KOPT-K1 (cell line): ENCODE data around the gene TP63.
"Not testable (repeated sequence)": the region's sequence is repeated elsewhere in the genome, so short reads cannot be mapped to it uniquely, and the experiment has no call there.

Experiments
- H3K27ac ChIP-seq: fragments of 200-600 bp; sonication (generic); 2 replicates; pipeline ENCODE4 v1.5.1; 2016; ENCODE audit warnings: antibody characterized with exemption, mild to moderate bottlenecking, low read depth, low read length; ENCODE audit not compliant: poor library complexity, severe bottlenecking
- H3K36me3 ChIP-seq: fragments of 200-600 bp; sonication (generic); 2 replicates; pipeline ENCODE4 v1.5.1; 2017; ENCODE audit warnings: antibody characterized with exemption, mild to moderate bottlenecking, low read length, moderate library complexity; ENCODE audit not compliant: insufficient read depth
- H3K9me3 ChIP-seq: fragments of 200-600 bp; sonication (generic); 2 replicates; pipeline ENCODE4 v1.5.1; 2017; ENCODE audit warnings: antibody characterized with exemption, low read length, mild to moderate bottlenecking; ENCODE audit not compliant: insufficient read depth, poor library complexity, severe bottlenecking

The TP63 gene

GRCh38 chr3:189606774-189607173 lies 24.4 kb upstream of the TP63 start:
- no peak overlapping the region for H3K27ac ChIP-seq
- H3K9me3 ChIP-seq = no peaks in the 10 kb centered on the region
- no peaks in the 10 kb centered on the region for H3K36me3 ChIP-seq

DNA sequence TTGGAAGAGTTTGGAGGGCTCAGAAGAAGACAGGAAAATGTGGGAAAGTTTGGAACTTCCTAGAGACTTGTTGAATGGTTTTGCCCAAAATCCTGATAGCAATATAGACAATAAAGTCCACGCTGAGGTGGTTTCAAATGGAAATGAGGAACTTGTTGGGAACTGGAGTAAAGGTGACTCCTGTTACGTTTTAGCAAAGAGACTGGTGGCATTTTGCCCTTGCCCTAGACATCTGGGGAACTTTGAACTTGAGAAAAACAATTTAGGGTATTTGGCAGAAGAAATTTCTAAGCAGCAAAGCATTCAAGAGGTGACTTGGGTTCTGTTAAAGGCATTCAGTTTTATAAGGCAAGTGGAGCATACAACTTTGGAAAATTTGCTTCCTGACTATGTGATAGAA lies 18.5 kb upstream of the TP63 start:
- H3K36me3 ChIP-seq, H3K9me3 ChIP-seq, H3K27ac ChIP-seq: not testable (repeated sequence)

DNA sequence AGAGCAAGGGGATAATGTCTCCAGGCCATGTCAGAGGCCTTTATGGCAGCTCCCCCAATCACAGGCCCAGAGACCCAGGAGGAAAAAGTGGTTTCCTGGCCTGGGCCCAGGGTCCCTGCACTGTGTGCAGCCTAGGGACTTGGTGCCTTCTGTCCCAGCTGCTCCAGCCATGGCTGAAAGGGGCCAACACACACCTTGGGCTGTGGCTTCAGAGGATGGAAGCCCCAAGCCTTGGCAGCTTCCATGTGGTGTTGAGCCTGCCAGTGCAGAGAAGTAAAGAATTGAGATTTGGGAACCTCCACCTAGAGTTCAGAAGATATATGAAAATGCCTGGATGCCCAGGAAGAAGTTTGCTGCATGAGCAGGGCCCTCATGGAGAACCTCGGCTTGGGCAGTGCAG lies 18.1 kb upstream of the TP63 start:
- Histone ChIP-seq H3K9me3 (no peaks in the 10 kb centered on the region), H3K27ac (no peak overlapping the region), H3K36me3 (no peaks in the 10 kb centered on the region)

DNA sequence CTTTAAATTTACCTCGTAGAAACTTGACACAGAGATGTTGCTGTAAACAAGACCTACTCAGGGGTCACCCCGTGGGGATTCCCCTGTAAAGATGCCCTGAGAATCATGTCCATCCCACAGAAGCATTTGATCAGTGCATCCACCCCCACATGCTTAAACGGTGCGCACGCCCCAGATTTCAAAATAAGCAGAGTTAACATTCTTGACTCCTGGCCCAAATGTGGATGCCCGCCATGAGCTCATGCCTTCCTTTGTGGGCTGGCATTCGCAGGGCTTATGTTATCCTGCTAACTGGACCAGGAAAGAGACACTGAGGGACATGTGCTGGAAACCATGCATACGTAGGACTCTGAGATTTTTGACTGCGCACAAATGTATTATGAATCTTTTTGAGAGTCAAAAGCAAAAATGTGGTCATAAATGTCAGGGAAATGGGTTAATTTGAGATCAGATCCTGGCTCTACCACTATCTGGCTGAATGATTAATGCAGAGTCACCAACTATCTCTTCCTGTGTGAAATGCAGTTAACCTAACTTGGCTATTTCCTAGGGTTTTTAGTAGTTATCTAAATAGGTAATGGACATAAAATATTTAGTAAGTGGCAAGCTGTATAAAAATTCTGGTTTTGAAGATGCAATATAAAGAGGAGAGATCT lies 9.1 kb upstream of the TP63 start:
- no peaks in the 10 kb centered on the region for H3K9me3 ChIP-seq
- no peaks in the 10 kb centered on the region for H3K36me3 ChIP-seq
- H3K27ac ChIP-seq = no peak overlapping the region

GRCh38 chr3:189622629-189623028 lies 8.6 kb upstream of the TP63 start:
- Histone ChIP-seq H3K27ac (no peak overlapping the region), H3K36me3 (no peaks in the 10 kb centered on the region), H3K9me3 (no peaks in the 10 kb centered on the region)

DNA sequence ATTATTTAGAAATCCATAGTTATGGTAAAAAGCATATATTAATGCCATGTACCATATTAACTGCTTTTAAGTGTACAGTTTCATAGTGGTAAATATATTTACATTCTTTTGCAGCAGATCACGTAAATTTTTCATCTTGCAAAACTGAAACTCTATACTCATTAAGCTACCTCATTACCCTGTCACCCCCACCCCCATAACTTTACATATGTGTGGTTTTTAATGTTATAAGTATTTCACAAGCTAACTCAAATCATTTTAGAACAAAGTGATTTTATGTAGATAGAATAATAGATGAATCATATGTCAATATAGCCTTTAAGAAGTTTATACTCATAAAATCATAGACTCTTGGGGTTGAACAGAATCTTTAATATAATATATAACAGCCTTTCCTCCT lies 7.1 kb upstream of the TP63 start:
- Histone ChIP-seq H3K9me3 (no peaks in the 10 kb centered on the region), H3K36me3 (no peaks in the 10 kb centered on the region), H3K27ac (no peak overlapping the region)

- Histone ChIP-seq H3K36me3 (no peaks in the 10 kb centered on the region), H3K9me3 (no peaks in the 10 kb centered on the region), H3K27ac (no peak overlapping the region)
These were observed 6.1 kb upstream of the TP63 start for GRCh38 chr3:189625071-189625470.

- H3K9me3 ChIP-seq = no peaks in the 10 kb centered on the region
- no peak overlapping the region for H3K27ac ChIP-seq
- H3K36me3 ChIP-seq = no peaks in the 10 kb centered on the region
These were observed 5.6 kb upstream of the TP63 start for GRCh38 chr3:189625572-189625971.

GRCh38 chr3:189626286-189626685 lies 4.9 kb upstream of the TP63 start:
- no peak overlapping the region for H3K27ac ChIP-seq
- H3K9me3 ChIP-seq = no peaks in the 10 kb centered on the region
- no peaks in the 10 kb centered on the region for H3K36me3 ChIP-seq

GRCh38 chr3:189629803-189630455 lies 1.3 kb upstream of the TP63 start:
- Histone ChIP-seq H3K36me3 (no peaks in the 10 kb centered on the region), H3K9me3 (no peaks in the 10 kb centered on the region), H3K27ac (no peak overlapping the region)

- Histone ChIP-seq H3K9me3 (no peaks in the 10 kb centered on the region), H3K36me3 (no peaks in the 10 kb centered on the region), H3K27ac (no peak overlapping the region)
These were observed 319 bp upstream of the TP63 start for GRCh38 chr3:189630767-189631372.

GRCh38 chr3:189631409-189631808 lies 220 bp downstream of the TP63 start:
- H3K27ac ChIP-seq = no peak overlapping the region
- no peaks in the 10 kb centered on the region for H3K9me3 ChIP-seq
- no peaks in the 10 kb centered on the region for H3K36me3 ChIP-seq

GRCh38 chr3:189632242-189632641 lies 1.1 kb downstream of the TP63 start:
- H3K27ac ChIP-seq = no peak overlapping the region

DNA sequence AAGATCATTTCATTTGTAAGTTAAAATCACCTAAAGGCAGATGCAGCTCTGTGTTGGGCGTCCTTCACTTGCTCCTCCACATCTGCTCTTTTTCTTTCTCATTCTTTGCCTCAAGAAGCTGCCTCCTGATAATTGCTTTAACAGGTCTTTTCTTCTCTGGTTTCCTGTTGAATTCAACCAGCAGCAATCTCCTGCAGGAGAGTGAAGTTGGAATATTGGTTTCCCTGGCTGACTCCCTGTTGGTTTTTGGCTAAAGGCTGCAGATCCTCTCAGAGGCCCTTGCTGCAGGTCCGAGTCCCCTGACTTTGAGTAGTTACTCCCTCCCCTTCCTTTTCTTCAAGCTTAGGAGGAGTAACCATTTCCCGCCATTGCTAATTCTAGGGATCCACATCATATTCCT lies 4.2 kb downstream of the TP63 start:
- H3K36me3 ChIP-seq = no peaks in the 10 kb centered on the region
- no peaks in the 10 kb centered on the region for H3K9me3 ChIP-seq
- no peak overlapping the region for H3K27ac ChIP-seq

More at GRCh38 chr3:189632242-189632641, 1.1 kb downstream of the TP63 start:
- no peaks in the 10 kb centered on the region for H3K36me3 ChIP-seq
- no peaks in the 10 kb centered on the region for H3K9me3 ChIP-seq

GRCh38 chr3:189636048-189636447 lies 4.9 kb downstream of the TP63 start:
- no peaks in the 10 kb centered on the region for H3K36me3 ChIP-seq
- no peaks in the 10 kb centered on the region for H3K9me3 ChIP-seq
- no peak overlapping the region for H3K27ac ChIP-seq

GRCh38 chr3:189637750-189638149 lies 6.6 kb downstream of the TP63 start:
- no peaks in the 10 kb centered on the region for H3K36me3 ChIP-seq

More at GRCh38 chr3:189637750-189638149, 6.6 kb downstream of the TP63 start:
- Histone ChIP-seq H3K27ac (no peak overlapping the region), H3K9me3 (no peaks in the 10 kb centered on the region)
